HCT116 (cell line): Measurements from ENCODE around the gene STPG1. TPM values are rescaled to one million over a fixed set of nuclear protein-coding genes. Genes with fewer than 3 reads are reported as not detected.

Source experiments
- ATAC-seq: fragments of 200-7000 bp; cut with Tn5 transposase; 2 replicates; pipeline ENCODE4 v1.9.1; 2020; ENCODE audit warnings: mild to moderate bottlenecking, moderate library complexity
- BruUV-seq: library from RNA; stranded (reverse); fragments of 400-500 nt; replicated peaks from 2 replicates; lab custom pipeline; 2021; lab: Mats Ljungman, UMichigan
- CTCF ChIA-PET: fragments of 300-600 bp; sonication (Branson Sonifier 250); formaldehyde crosslinking; loops from one replicate; lab custom pipeline; 2021; ENCODE audit warnings: antibody characterized with exemption; lab: Charles Lee
- POLR2A ChIA-PET: fragments of 300-600, 350-600 bp; sonication (Branson Sonifier 250); formaldehyde crosslinking; loops from one replicate; lab custom pipeline; 2021; ENCODE audit warnings: antibody characterized with exemption; lab: Charles Lee
- RAD21 ChIA-PET, 2 experiments: fragments of 300-600 bp; sonication (Branson Sonifier 250); formaldehyde crosslinking; loops; one replicate each; lab custom pipeline; 2023; ENCODE audit warnings: low total read pairs in 2 of 2; ENCODE audit not compliant: uncharacterized antibody in 2 of 2, unreplicated experiment in 2 of 2, low non-redundant PET in 1 of 2; lab: Charles Lee
- DNase-seq: peaks from one replicate; pipeline ENCODE4 v3.0.0-alpha.2; 2010; ENCODE audit warnings: low read depth, low spot score
- H2AFZ ChIP-seq: fragments of 200-600 bp; shearing (Covaris generic), sonication (generic); 2 replicates; pipeline ENCODE4 v1.6.1; 2017; ENCODE audit warnings: low read depth, mixed run types, mixed read lengths, antibody characterized with exemption, low read length; ENCODE audit not compliant: poor library complexity, severe bottlenecking
- H3K27ac ChIP-seq: 2 replicates; pipeline ENCODE4 v1.5.1; 2012; ENCODE audit warnings: low read depth, low read length
- H3K27me3 ChIP-seq: fragments of 200-600 bp; sonication (generic); 2 replicates; pipeline ENCODE4 v1.6.1; 2016; ENCODE audit warnings: mixed run types, low read length, mixed read lengths; ENCODE audit not compliant: insufficient read depth
- H3K36me3 ChIP-seq, 2 experiments: fragments of 200-500 bp in 1 of 2; fragments of 200-600 bp in 1 of 2; sonication (Bioruptor generic) in 1 of 2; sonication (generic) in 1 of 2; 2 replicates each; pipeline versions ENCODE4 v1.5.1 to v1.6.1; 2014 to 2016; ENCODE audit warnings: low read length in 2 of 2, inconsistent platforms in 1 of 2, mixed read lengths in 1 of 2, mixed run types in 1 of 2; ENCODE audit not compliant: insufficient read depth in 2 of 2, control insufficient read depth in 1 of 2
- H3K4me1 ChIP-seq, 2 experiments: fragments of 200-600 bp in 1 of 2; sonication (generic) in 1 of 2; 2 replicates each; pipeline versions ENCODE4 v1.5.1 to v1.6.1; 2012 to 2017; ENCODE audit warnings: low read length in 2 of 2, inconsistent platforms in 1 of 2, mild to moderate bottlenecking in 1 of 2, mixed read lengths in 1 of 2, mixed run types in 1 of 2, moderate library complexity in 1 of 2; ENCODE audit not compliant: insufficient read depth in 2 of 2, control insufficient read depth in 1 of 2
- H3K4me2 ChIP-seq: fragments of 200-600 bp; sonication (generic); 2 replicates; pipeline ENCODE4 v1.6.1; 2017; ENCODE audit warnings: mixed run types, low read length, mixed read lengths
- H3K4me3 ChIP-seq, 2 experiments: fragments of 200-600 bp in 1 of 2; sonication (generic) in 1 of 2; replicated peaks in 1 of 2; 2 replicates each; pipeline ENCODE4 v1.5.1; 2011 to 2016; ENCODE audit warnings: low read length in 2 of 2, control low read depth in 1 of 2, low read depth in 1 of 2, mild to moderate bottlenecking in 1 of 2, mixed read lengths in 1 of 2, mixed run types in 1 of 2
- H3K79me2 ChIP-seq: fragments of 200-600 bp; sonication (generic); 2 replicates; pipeline ENCODE4 v1.6.1; 2017; ENCODE audit warnings: mild to moderate bottlenecking, mixed run types, low read length, moderate library complexity, mixed read lengths; ENCODE audit not compliant: insufficient read depth
- H3K9ac ChIP-seq: fragments of 200-600 bp; sonication (generic); 2 replicates; pipeline ENCODE4 v1.6.1; 2016; ENCODE audit warnings: low read length, mixed read lengths
- H3K9me2 ChIP-seq: fragments of 200-600 bp; sonication (generic), shearing (Covaris generic); 2 replicates; pipeline ENCODE4 v1.6.1; 2017; ENCODE audit warnings: mixed run types, mild to moderate bottlenecking, moderate library complexity; ENCODE audit not compliant: insufficient read depth
- H3K9me3 ChIP-seq, 2 experiments: fragments of 200-500 bp in 1 of 2; fragments of 200-600 bp in 1 of 2; sonication (Bioruptor generic) in 1 of 2; sonication (generic) in 1 of 2; 2 replicates each; pipeline ENCODE4 v1.6.1; 2014 to 2017; ENCODE audit warnings: low read length in 2 of 2, mixed read lengths in 2 of 2, inconsistent platforms in 1 of 2, low read depth in 1 of 2, mild to moderate bottlenecking in 1 of 2, mixed run types in 1 of 2, moderate library complexity in 1 of 2; ENCODE audit not compliant: control insufficient read depth in 1 of 2, insufficient read depth in 1 of 2
- H4K20me1 ChIP-seq: fragments of 200-600 bp; sonication (generic), shearing (Covaris generic); 2 replicates; pipeline ENCODE4 v1.6.1; 2017; ENCODE audit warnings: mixed run types, mild to moderate bottlenecking, moderate library complexity; ENCODE audit not compliant: insufficient read depth
- ATF3 ChIP-seq: IDR thresholded peaks from 2 replicates; pipeline ENCODE4 v1.6.1; 2012
- CBX3 ChIP-seq: IDR thresholded peaks from 2 replicates; pipeline ENCODE4 v1.6.1; 2012; ENCODE audit warnings: low read depth
- CTCF ChIP-seq, 3 experiments: fragments of 200-600 bp in 1 of 3; sonication (generic) in 1 of 3; IDR thresholded peaks in 2 of 3; conservative IDR thresholded peaks in 1 of 3; 2 replicates each; pipeline ENCODE4 v1.5.1; 2012 to 2017; ENCODE audit warnings: low read depth in 2 of 3, low read length in 2 of 3, antibody characterized with exemption in 1 of 3, borderline replicate concordance in 1 of 3, control low read depth in 1 of 3, mild to moderate bottlenecking in 1 of 3, mixed read lengths in 1 of 3, mixed run types in 1 of 3, moderate library complexity in 1 of 3; ENCODE audit not compliant: insufficient read depth in 1 of 3
- ELF1 ChIP-seq: IDR thresholded peaks from 2 replicates; pipeline ENCODE4 v1.6.1; 2012; ENCODE audit warnings: low read depth, borderline replicate concordance
- EZH2 ChIP-seq: fragments of 200-600 bp; sonication (generic); IDR thresholded peaks from 2 replicates; pipeline ENCODE4 v1.6.1; 2017; ENCODE audit warnings: antibody characterized with exemption, mixed run types
- FOSL1 ChIP-seq: IDR thresholded peaks from 2 replicates; pipeline ENCODE4 v1.6.1; 2012; ENCODE audit warnings: low read depth
- MAX ChIP-seq: IDR thresholded peaks from 2 replicates; pipeline ENCODE4 v1.6.1; 2012
- POLR2AphosphoS5 ChIP-seq: IDR thresholded peaks from 2 replicates; pipeline ENCODE4 v1.6.1; 2011; ENCODE audit warnings: mild to moderate bottlenecking, low read depth, low read length, moderate library complexity
- RAD21 ChIP-seq: IDR thresholded peaks from 2 replicates; pipeline ENCODE4 v1.6.1; 2012; ENCODE audit warnings: low read depth, mild to moderate bottlenecking
- SP1 ChIP-seq: IDR thresholded peaks from 2 replicates; pipeline ENCODE4 v1.6.1; 2012; ENCODE audit warnings: low read depth
- SRF ChIP-seq: IDR thresholded peaks from 2 replicates; pipeline ENCODE4 v1.6.1; 2012; ENCODE audit warnings: low read depth
- YY1 ChIP-seq: IDR thresholded peaks from 2 replicates; pipeline ENCODE4 v1.6.1; 2011; ENCODE audit warnings: low read length, low read depth, moderate library complexity, mild to moderate bottlenecking; ENCODE audit not compliant: insufficient replicate concordance; ENCODE audit errors: extremely low read depth
- intact Hi-C: fragments of 100-400 bp; cut with micrococcal nuclease; formaldehyde crosslinking; loops from 2 replicates; pipeline ENCODE4 v1.10.0; 2022
- total RNA-seq: library from RNA; stranded (reverse); gene quantifications from one replicate; pipeline ENCODE4 v1.2.1, GENCODE V29; 2021; ENCODE audit not compliant: unreplicated experiment
- TF ChIP-seq, protein P1 (sequence below): IDR thresholded peaks from 2 replicates; pipeline ENCODE4 v1.6.1; 2011; ENCODE audit warnings: mild to moderate bottlenecking, low read length, moderate library complexity; ENCODE audit not compliant: insufficient replicate concordance; ENCODE audit errors: extremely low read depth

The STPG1 gene
- total RNA-seq, 1 experiment from 2014 or later: 13.4 TPM

- BruUV-seq: no TSS peak
- Histone ChIP-seq H3K4me3 (peak within 1 kb of the TSS; percentile 87 to 88), H3K9me2 (no peaks in the 10 kb centered on the region), H3K4me1 (peaks cover 40 to 79% of the 10 kb centered on the region in 2 experiments), H3K27me3 (no peaks in the 10 kb centered on the region), H3K9me3 (no peaks in the 10 kb centered on the region), H2AFZ (peak within 1 kb of the TSS; percentile 56), H3K79me2 (no peaks in the 10 kb centered on the region), H3K4me2 (peak within 1 kb of the TSS; percentile 97), H3K9ac (peak within 1 kb of the TSS; percentile 71), H3K36me3 (no peaks in the 10 kb centered on the region), H3K27ac (0 out of 2 replicates have a peak within 1 kb of the TSS, but pooled peaks have one; percentile 26), H4K20me1 (no peaks in the 10 kb centered on the region)
- intact Hi-C loops: loop anchor here (2.0 to 10.0 kb wide), 2 partner anchors 109 to 219 kb away; no protein-coding TSS in a partner anchor
- TF ChIP-seq SP1 (peak; percentile 99), CBX3 (peak; percentile 44; the same call in 1 of the 2 replicates), FOSL1 (no peak), MAX (peak; percentile 87), ATF3 (no peak), YY1 (peak; percentile 31), ELF1 (no peak), EZH2 (no peak), SRF (no peak), RAD21 (peak; percentile 79), CTCF (IDR thresholded peaks at IDR 0.05 in 2 of 3, conservative IDR thresholded peaks at IDR 0.05 in 1 of 3; ENCODE audit: borderline replicate concordance in 1 of 3, insufficient read depth in 1 of 3, low read depth in 2 of 3, low read length in 2 of 3) (peak; percentile 73 to 87 (median 80)), POLR2AphosphoS5 (peak; percentile 76)
- TF ChIP-seq, protein P1, sequence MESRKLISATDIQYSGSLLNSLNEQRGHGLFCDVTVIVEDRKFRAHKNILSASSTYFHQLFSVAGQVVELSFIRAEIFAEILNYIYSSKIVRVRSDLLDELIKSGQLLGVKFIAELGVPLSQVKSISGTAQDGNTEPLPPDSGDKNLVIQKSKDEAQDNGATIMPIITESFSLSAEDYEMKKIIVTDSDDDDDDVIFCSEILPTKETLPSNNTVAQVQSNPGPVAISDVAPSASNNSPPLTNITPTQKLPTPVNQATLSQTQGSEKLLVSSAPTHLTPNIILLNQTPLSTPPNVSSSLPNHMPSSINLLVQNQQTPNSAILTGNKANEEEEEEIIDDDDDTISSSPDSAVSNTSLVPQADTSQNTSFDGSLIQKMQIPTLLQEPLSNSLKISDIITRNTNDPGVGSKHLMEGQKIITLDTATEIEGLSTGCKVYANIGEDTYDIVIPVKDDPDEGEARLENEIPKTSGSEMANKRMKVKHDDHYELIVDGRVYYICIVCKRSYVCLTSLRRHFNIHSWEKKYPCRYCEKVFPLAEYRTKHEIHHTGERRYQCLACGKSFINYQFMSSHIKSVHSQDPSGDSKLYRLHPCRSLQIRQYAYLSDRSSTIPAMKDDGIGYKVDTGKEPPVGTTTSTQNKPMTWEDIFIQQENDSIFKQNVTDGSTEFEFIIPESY: no peak
- ATAC-seq: peak; percentile 90
- ChIA-PET POLR2A (interaction anchor here (0.6 to 1.0 kb wide), 5 partner anchors 11 to 415 kb away, joined by 3 to 4 read pairs (median 3); no protein-coding TSS in a partner anchor), CTCF (interaction anchor here (0.6 to 2.0 kb wide), 35 partner anchors 8 to 820 kb away, joined by 3 to 17 read pairs (median 4); no protein-coding TSS in a partner anchor), RAD21 (interaction anchor here in 1 of 2 experiments (1.0 kb wide), 1 partner anchor 214 kb away, joined by 3 read pairs; no protein-coding TSS in a partner anchor)
- DNase-seq: peak; percentile 99
Measured at GRCh38 chr1:24415334-24415909, 1.8 kb upstream of the STPG1 start, which contains the start of gene NIPAL3. Gene NIPAL3 (plus strand): TSS chr1:24415802. CDS start chr1:24419548, 3,746 bp downstream.
